CD14-positive monocyte (primary cell): ENCODE measurements around the gene E2F1. TPM values are rescaled to one million over a fixed set of nuclear protein-coding genes. Genes with fewer than 3 reads are reported as not detected.

ENCODE experiments used
- DNase-seq, 3 donors: peaks; one replicate each; pipeline ENCODE4 v3.0.0-alpha.2; 2011 to 2022
- H2AFZ ChIP-seq: 2 replicates; pipeline ENCODE4 v1.6.0; 2012; ENCODE audit warnings: mild to moderate bottlenecking, low read depth, low read length, inconsistent platforms; ENCODE audit not compliant: insufficient read depth, poor library complexity, severe bottlenecking
- H3K27ac ChIP-seq, 2 donors: 1 replicate in 1 of 2; 2 replicates in 1 of 2; pipeline ENCODE4 v1.5.1; 2012 to 2013; ENCODE audit warnings: low read length in 2 of 2, control low read depth in 1 of 2, inconsistent platforms in 1 of 2, low read depth in 1 of 2, mild to moderate bottlenecking in 1 of 2
- H3K27me3 ChIP-seq, 2 donors: one replicate each; pipeline versions ENCODE4 v1.6.0 to v1.6.1; 2011 to 2013; ENCODE audit warnings: low read length in 2 of 2; ENCODE audit not compliant: control insufficient read depth in 2 of 2, insufficient read depth in 2 of 2
- H3K36me3 ChIP-seq, 2 donors: replicated peaks in 1 of 2; 1 replicate in 1 of 2; 2 replicates in 1 of 2; pipeline versions ENCODE4 v1.5.1 to v1.6.1; 2012 to 2013; ENCODE audit warnings: low read length in 2 of 2, control low read depth in 1 of 2, inconsistent platforms in 1 of 2, mild to moderate bottlenecking in 1 of 2; ENCODE audit not compliant: insufficient read depth in 2 of 2, control insufficient read depth in 1 of 2
- H3K4me1 ChIP-seq, 2 donors: 1 replicate in 1 of 2; 2 replicates in 1 of 2; pipeline versions ENCODE4 v1.5.1 to v1.6.1; 2012 to 2013; ENCODE audit warnings: low read length in 2 of 2, control low read depth in 1 of 2, inconsistent platforms in 1 of 2, mild to moderate bottlenecking in 1 of 2, moderate library complexity in 1 of 2; ENCODE audit not compliant: insufficient read depth in 2 of 2, control insufficient read depth in 1 of 2
- H3K4me2 ChIP-seq: replicated peaks from 2 replicates; pipeline ENCODE3; 2012; ENCODE audit warnings: low read length, moderate library complexity, mild to moderate bottlenecking; ENCODE audit not compliant: poor library complexity, severe bottlenecking; ENCODE audit errors: extremely low read depth
- H3K4me3 ChIP-seq, 3 experiments: fragments of 200-600 bp in 1 of 3; sonication (generic) in 1 of 3; replicated peaks in 1 of 3; 1 replicate in 2 of 3; 2 replicates in 1 of 3; pipeline ENCODE4 v1.5.1; 2011 to 2013; ENCODE audit warnings: low read length in 3 of 3, mild to moderate bottlenecking in 3 of 3, control low read depth in 2 of 3, low read depth in 2 of 3, inconsistent platforms in 1 of 3, moderate library complexity in 1 of 3
- H3K79me2 ChIP-seq: 2 replicates; pipeline ENCODE4 v1.6.0; 2012; ENCODE audit warnings: mild to moderate bottlenecking, control low read depth, inconsistent platforms, low read length, moderate library complexity; ENCODE audit not compliant: insufficient read depth
- H3K9ac ChIP-seq: 2 replicates; pipeline ENCODE4 v1.6.0; 2017; ENCODE audit warnings: low read length, mild to moderate bottlenecking; ENCODE audit not compliant: insufficient read depth, poor library complexity, severe bottlenecking
- H3K9me3 ChIP-seq, 2 donors: replicated peaks in 1 of 2; 1 replicate in 1 of 2; 2 replicates in 1 of 2; pipeline versions ENCODE4 v1.5.1 to v1.6.1; 2012 to 2013; ENCODE audit warnings: low read length in 2 of 2, control low read depth in 1 of 2; ENCODE audit not compliant: control insufficient read depth in 1 of 2, insufficient read depth in 1 of 2
- H4K20me1 ChIP-seq: 2 replicates; pipeline ENCODE4 v1.6.0; 2012; ENCODE audit warnings: mild to moderate bottlenecking, low read length, control low read depth, moderate library complexity; ENCODE audit not compliant: insufficient read depth
- H3K27ac Mint-ChIP-seq, 7 donors: one replicate each; pipeline ENCODE4 v1.8.0; 2020; ENCODE audit warnings: mild to moderate bottlenecking in 7 of 7, mixed read lengths in 7 of 7, moderate library complexity in 6 of 7, inconsistent platforms in 2 of 7
- H3K27me3 Mint-ChIP-seq, 3 donors: one replicate each; pipeline ENCODE4 v1.8.0; 2021 to 2022; ENCODE audit warnings: low read depth in 3 of 3, mild to moderate bottlenecking in 3 of 3, mixed read lengths in 3 of 3, moderate library complexity in 3 of 3, inconsistent platforms in 1 of 3
- H3K36me3 Mint-ChIP-seq, 2 donors: one replicate each; pipeline ENCODE4 v1.8.0; 2020; ENCODE audit warnings: mixed read lengths in 2 of 2, inconsistent platforms in 1 of 2, mild to moderate bottlenecking in 1 of 2
- H3K4me1 Mint-ChIP-seq: one replicate; pipeline ENCODE4 v1.8.0; 2020; ENCODE audit warnings: mild to moderate bottlenecking, mixed read lengths
- H3K4me3 Mint-ChIP-seq, 2 donors: one replicate each; pipeline ENCODE4 v1.8.0; 2020; ENCODE audit warnings: mild to moderate bottlenecking in 2 of 2, mixed read lengths in 2 of 2, moderate library complexity in 1 of 2
- H3K9me3 Mint-ChIP-seq, 7 donors: one replicate each; pipeline ENCODE4 v1.8.0; 2020 to 2022; ENCODE audit warnings: mixed read lengths in 7 of 7, mild to moderate bottlenecking in 6 of 7, moderate library complexity in 6 of 7, inconsistent platforms in 2 of 7
- CTCF ChIP-seq: fragments of 200-600 bp; IDR thresholded peaks from one replicate; pipeline ENCODE4 v1.8.0; 2022; ENCODE audit warnings: antibody characterized with exemption, mild to moderate bottlenecking
- WGBS: methylation state at CpG from one replicate; pipeline ENCODE4 v1.1.5; 2013; ENCODE audit warnings: missing lambda C conversion rate; ENCODE audit not compliant: insufficient coverage; 5-methylcytosine and 5-hydroxymethylcytosine counted together
- intact Hi-C, 2 donors: fragments of 100-400 bp; cut with micrococcal nuclease; formaldehyde crosslinking; loops; one replicate each; pipeline versions ENCODE4 v1.15.0 to v1.15.1; 2023
- polyA plus RNA-seq, 3 donors: library from polyadenylated mRNA; depleted of rRNA in 1 of 3; unstranded in 2 of 3; stranded (reverse) in 1 of 3; fragments of 300-500 nt in 2 of 3; fragments of >200 nt in 1 of 3; fragmentation: Illumina TruSeq in 2 of 3; gene quantifications; 1 replicate in 2 of 3; 2 replicates in 1 of 3; pipeline ENCODE4 v1.2.3, GENCODE V29; 2012 to 2021

Gene E2F1
- polyA plus RNA-seq, 3 donors, result 0.17 to 1.1 TPM; not detected in 1

GRCh38 chr20:33719989-33720709, 34.0 kb upstream of the E2F1 start, which contains the start of gene PXMP4:
Gene PXMP4 (minus strand): TSS chr20:33720310. CDS start chr20:33720207, 103 bp downstream.
- DNase-seq, result peak; percentile 95 to 99 (median 96)
- no peaks in the 10 kb centered on the region for H3K9me3 ChIP-seq
- H3K27me3 ChIP-seq, result no peaks in the 10 kb centered on the region
- Mint-ChIP-seq H3K4me3 (peak within 1 kb of the TSS; percentile 91 to 96), H3K27me3 (peaks cover 0 to 4% (median 3%) of the 10 kb centered on the region in 3 donors), H3K27ac (peak within 1 kb of the TSS; percentile 85 to 95 (median 89)), H3K9me3 (peaks cover 0 to 4% (median 0%) of the 10 kb centered on the region in 7 donors), H3K36me3 (peaks cover 0 to under 1% of the 10 kb centered on the region in 2 donors), H3K4me1 (peaks cover 43% of the 10 kb centered on the region)
- WGBS, result 4% methylated on average over 46 of the region's 46 CpGs
- H4K20me1 ChIP-seq, result no peaks in the 10 kb centered on the region
- H3K9ac ChIP-seq, result peak within 1 kb of the TSS; percentile 79
- peak within 1 kb of the TSS; percentile 60 to 90 (median 79) for H3K4me3 ChIP-seq
- H3K79me2 ChIP-seq, result peaks cover 22% of the 10 kb centered on the region
- H3K4me2 ChIP-seq, result peak within 1 kb of the TSS; percentile 70
- peak within 1 kb of the TSS; percentile 97 for H2AFZ ChIP-seq
- H3K27ac ChIP-seq, result peak within 1 kb of the TSS; percentile 60 to 84
- no peaks in the 10 kb centered on the region for H3K36me3 ChIP-seq
- TF ChIP-seq CTCF, result no peak
- H3K4me1 ChIP-seq, result peaks cover 23 to 32% of the 10 kb centered on the region in 2 donors
- intact Hi-C loops, result loop anchor here in 1 of 2 donors (5.0 kb wide), 1 partner anchor 33 kb away; the partner anchor contains the start of gene E2F1

GRCh38 chr20:33719277-33719988, 33.2 kb upstream of the E2F1 start:
- peak overlapping the region; percentile 79 for H3K9ac ChIP-seq
- H3K79me2 ChIP-seq, result peaks cover 22% of the 10 kb centered on the region
- no peaks in the 10 kb centered on the region for H3K9me3 ChIP-seq
- no peaks in the 10 kb centered on the region for H3K27me3 ChIP-seq
- Mint-ChIP-seq H3K27ac (peak overlapping the region; percentile 85 to 95 (median 88)), H3K9me3 (peaks cover 0 to 4% (median 0%) of the 10 kb centered on the region in 7 donors), H3K4me1 (peaks cover 37% of the 10 kb centered on the region), H3K4me3 (peak overlapping the region; percentile 91 to 96), H3K36me3 (peaks cover 5 to 8% of the 10 kb centered on the region in 2 donors), H3K27me3 (peaks cover 0 to 4% (median 3%) of the 10 kb centered on the region in 3 donors)
- peak overlapping the region; percentile 97 for H2AFZ ChIP-seq
- WGBS, result 54% methylated on average over 10 of the region's 13 CpGs
- peak overlapping the region; percentile 70 for H3K4me2 ChIP-seq
- DNase-seq, result peak in 1 of 3 donors; percentile 11
- H3K4me1 ChIP-seq, result peaks cover 16 to 25% of the 10 kb centered on the region in 2 donors
- peaks cover 4 to 5% of the 10 kb centered on the region in 2 donors for H3K36me3 ChIP-seq
- intact Hi-C loops, result no loop called here
- H3K27ac ChIP-seq, result peak overlapping the region; percentile 60 to 84
- no peaks in the 10 kb centered on the region for H4K20me1 ChIP-seq
- peak overlapping the region; percentile 60 to 90 (median 79) for H3K4me3 ChIP-seq
- no peak for TF ChIP-seq CTCF
